ENCODE data around the gene ASXL3. TPM values are rescaled to one million over a fixed set of nuclear protein-coding genes. Genes with fewer than 3 reads are reported as not detected.

The ASXL3 gene
- total and polyA plus RNA-seq, 9 of the 15 experiments (the other 6 are each of a cell fraction or from before 2014, with no cell fraction given) = not detected

DNA sequence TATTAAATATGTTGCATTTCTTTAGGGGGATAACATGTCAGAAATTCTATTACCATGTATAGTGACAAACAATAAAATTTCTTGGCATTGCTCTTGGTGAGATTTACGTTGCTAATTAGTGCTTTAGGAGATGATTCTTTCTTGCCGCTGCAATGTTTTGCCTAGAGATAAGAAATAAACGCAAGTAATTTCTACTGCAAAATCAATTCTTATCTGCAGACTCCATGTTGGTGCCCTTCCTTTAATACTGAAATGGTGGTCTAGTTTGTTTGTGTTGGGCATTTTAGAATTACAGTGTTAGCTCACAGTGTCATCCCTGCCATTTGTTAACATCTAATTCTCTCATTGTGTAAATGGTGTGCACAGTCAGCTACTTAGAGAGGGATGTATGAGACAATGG lies 34.6 kb downstream of the ASXL3 start:
- no peaks in the 10 kb centered on the region for H3K9me3 ChIP-seq (replicated peaks; ENCODE audit: control insufficient read depth, insufficient read depth, low read depth, low read length)
- in situ Hi-C loops (cut with MboI) (no loop called here), intact Hi-C loops (cut with micrococcal nuclease) (no loop called here)
- H2AFZ ChIP-seq (ENCODE audit: low read depth, low read length) = no peak overlapping the region
- no peaks in the 10 kb centered on the region for H3K79me2 ChIP-seq (ENCODE audit: control insufficient read depth, insufficient read depth, low read length)
- ATAC-seq (no peak), DNase-seq (ENCODE audit: extremely low read depth in 1 of 4, low spot score in 3 of 4) (no peak), FAIRE-seq (no peak)
- H3K27ac ChIP-seq (ENCODE audit: extremely low read depth, low read depth, low read length) = no peak overlapping the region
- H3K9ac ChIP-seq (ENCODE audit: insufficient read depth in 1 of 2, low read depth in 2 of 2, low read length in 2 of 2) = no peak overlapping the region
- ChIA-PET POLR2A (no interaction called here), CTCF (ENCODE audit: low intra/inter-chr PET ratio) (no interaction called here)
- no peaks in the 10 kb centered on the region for H3K4me1 ChIP-seq (replicated peaks in 1 of 2; ENCODE audit: control insufficient read depth in 2 of 2, insufficient read depth in 2 of 2, low read length in 2 of 2)
- H3K4me2 ChIP-seq (ENCODE audit: insufficient read depth, low read length) = no peak overlapping the region
- H3K36me3 ChIP-seq (ENCODE audit: control insufficient read depth, insufficient read depth, low read length) = no peaks in the 10 kb centered on the region
- BruUV-seq (replicated peaks) = no TSS peak
- no peaks in the 10 kb centered on the region for H3K27me3 ChIP-seq (ENCODE audit: control insufficient read depth in 2 of 2, insufficient read depth in 2 of 2, low read length in 2 of 2)
- H4K20me1 ChIP-seq (replicated peaks; ENCODE audit: control insufficient read depth, insufficient read depth, low read length) = no peaks in the 10 kb centered on the region
- no peaks in the 10 kb centered on the region for H3K9me1 ChIP-seq (ENCODE audit: control insufficient read depth, insufficient read depth, low read length)
- H3K4me3 ChIP-seq = no peak overlapping the region
- WGBS (ENCODE audit: insufficient coverage, low coverage, missing lambda C conversion rate) = 2% methylated on average over 3 of the region's 3 CpGs
- TF ChIP-seq HLTF (IDR thresholded peaks at IDR 0.05) = no peak
- TF ChIP-seq TCF7 (IDR thresholded peaks at IDR 0.05; ENCODE audit: borderline replicate concordance) = no peak
- TF ChIP-seq TSC22D4 (tag; IDR thresholded peaks at IDR 0.05) = no peak
- no peak for TF ChIP-seq ZZZ3 (IDR thresholded peaks at IDR 0.05)
- TF ChIP-seq, protein P1, sequence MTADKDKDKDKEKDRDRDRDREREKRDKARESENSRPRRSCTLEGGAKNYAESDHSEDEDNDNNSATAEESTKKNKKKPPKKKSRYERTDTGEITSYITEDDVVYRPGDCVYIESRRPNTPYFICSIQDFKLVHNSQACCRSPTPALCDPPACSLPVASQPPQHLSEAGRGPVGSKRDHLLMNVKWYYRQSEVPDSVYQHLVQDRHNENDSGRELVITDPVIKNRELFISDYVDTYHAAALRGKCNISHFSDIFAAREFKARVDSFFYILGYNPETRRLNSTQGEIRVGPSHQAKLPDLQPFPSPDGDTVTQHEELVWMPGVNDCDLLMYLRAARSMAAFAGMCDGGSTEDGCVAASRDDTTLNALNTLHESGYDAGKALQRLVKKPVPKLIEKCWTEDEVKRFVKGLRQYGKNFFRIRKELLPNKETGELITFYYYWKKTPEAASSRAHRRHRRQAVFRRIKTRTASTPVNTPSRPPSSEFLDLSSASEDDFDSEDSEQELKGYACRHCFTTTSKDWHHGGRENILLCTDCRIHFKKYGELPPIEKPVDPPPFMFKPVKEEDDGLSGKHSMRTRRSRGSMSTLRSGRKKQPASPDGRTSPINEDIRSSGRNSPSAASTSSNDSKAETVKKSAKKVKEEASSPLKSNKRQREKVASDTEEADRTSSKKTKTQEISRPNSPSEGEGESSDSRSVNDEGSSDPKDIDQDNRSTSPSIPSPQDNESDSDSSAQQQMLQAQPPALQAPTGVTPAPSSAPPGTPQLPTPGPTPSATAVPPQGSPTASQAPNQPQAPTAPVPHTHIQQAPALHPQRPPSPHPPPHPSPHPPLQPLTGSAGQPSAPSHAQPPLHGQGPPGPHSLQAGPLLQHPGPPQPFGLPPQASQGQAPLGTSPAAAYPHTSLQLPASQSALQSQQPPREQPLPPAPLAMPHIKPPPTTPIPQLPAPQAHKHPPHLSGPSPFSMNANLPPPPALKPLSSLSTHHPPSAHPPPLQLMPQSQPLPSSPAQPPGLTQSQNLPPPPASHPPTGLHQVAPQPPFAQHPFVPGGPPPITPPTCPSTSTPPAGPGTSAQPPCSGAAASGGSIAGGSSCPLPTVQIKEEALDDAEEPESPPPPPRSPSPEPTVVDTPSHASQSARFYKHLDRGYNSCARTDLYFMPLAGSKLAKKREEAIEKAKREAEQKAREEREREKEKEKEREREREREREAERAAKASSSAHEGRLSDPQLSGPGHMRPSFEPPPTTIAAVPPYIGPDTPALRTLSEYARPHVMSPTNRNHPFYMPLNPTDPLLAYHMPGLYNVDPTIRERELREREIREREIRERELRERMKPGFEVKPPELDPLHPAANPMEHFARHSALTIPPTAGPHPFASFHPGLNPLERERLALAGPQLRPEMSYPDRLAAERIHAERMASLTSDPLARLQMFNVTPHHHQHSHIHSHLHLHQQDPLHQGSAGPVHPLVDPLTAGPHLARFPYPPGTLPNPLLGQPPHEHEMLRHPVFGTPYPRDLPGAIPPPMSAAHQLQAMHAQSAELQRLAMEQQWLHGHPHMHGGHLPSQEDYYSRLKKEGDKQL (CRISPR knock-in tag; IDR thresholded peaks at IDR 0.05; ENCODE audit: borderline replicate concordance) = no peak
- TF ChIP-seq HNRNPL (IDR thresholded peaks at IDR 0.05; ENCODE audit: low read depth, low read length) = no peak
- TF ChIP-seq, protein P2, sequence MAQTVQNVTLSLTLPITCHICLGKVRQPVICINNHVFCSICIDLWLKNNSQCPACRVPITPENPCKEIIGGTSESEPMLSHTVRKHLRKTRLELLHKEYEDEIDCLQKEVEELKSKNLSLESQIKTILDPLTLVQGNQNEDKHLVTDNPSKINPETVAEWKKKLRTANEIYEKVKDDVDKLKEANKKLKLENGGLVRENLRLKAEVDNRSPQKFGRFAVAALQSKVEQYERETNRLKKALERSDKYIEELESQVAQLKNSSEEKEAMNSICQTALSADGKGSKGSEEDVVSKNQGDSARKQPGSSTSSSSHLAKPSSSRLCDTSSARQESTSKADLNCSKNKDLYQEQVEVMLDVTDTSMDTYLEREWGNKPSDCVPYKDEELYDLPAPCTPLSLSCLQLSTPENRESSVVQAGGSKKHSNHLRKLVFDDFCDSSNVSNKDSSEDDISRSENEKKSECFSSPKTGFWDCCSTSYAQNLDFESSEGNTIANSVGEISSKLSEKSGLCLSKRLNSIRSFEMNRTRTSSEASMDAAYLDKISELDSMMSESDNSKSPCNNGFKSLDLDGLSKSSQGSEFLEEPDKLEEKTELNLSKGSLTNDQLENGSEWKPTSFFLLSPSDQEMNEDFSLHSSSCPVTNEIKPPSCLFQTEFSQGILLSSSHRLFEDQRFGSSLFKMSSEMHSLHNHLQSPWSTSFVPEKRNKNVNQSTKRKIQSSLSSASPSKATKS (CRISPR knock-in tag; IDR thresholded peaks at IDR 0.05) = no peak
- TF ChIP-seq ZNF23 (CRISPR knock-in tag; IDR thresholded peaks at IDR 0.05) = no peak
- TF ChIP-seq, protein P3, sequence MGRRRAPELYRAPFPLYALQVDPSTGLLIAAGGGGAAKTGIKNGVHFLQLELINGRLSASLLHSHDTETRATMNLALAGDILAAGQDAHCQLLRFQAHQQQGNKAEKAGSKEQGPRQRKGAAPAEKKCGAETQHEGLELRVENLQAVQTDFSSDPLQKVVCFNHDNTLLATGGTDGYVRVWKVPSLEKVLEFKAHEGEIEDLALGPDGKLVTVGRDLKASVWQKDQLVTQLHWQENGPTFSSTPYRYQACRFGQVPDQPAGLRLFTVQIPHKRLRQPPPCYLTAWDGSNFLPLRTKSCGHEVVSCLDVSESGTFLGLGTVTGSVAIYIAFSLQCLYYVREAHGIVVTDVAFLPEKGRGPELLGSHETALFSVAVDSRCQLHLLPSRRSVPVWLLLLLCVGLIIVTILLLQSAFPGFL (CRISPR knock-in tag; IDR thresholded peaks at IDR 0.05) = no peak
- TF ChIP-seq DACH1 (IDR thresholded peaks at IDR 0.05; ENCODE audit: partially characterized antibody) = no peak
- no peak for TF ChIP-seq KLF10 (CRISPR knock-in tag; IDR thresholded peaks at IDR 0.05)
- no peak for TF ChIP-seq ARHGAP35 (IDR thresholded peaks at IDR 0.05; ENCODE audit: partially characterized antibody)
- TF ChIP-seq IRF9 (tag; IDR thresholded peaks at IDR 0.05) = no peak
- TF ChIP-seq ZNF445 (CRISPR knock-in tag; IDR thresholded peaks at IDR 0.05; ENCODE audit: low read depth) = no peak
- no peak for TF ChIP-seq DMBX1 (CRISPR knock-in tag; IDR thresholded peaks at IDR 0.05; ENCODE audit: borderline replicate concordance)

All from K562 (cell line).